ENCODE measurements around the gene AK9. TPM values are rescaled to one million over a fixed set of nuclear protein-coding genes. Genes with fewer than 3 reads are reported as not detected.
A peak's percentile ranks its signal among the peaks of the same experiment; 100 is the strongest.

Gene AK9
- total and polyA plus RNA-seq, 2 of the 8 experiments (the other 6 are each of a cell fraction or from before 2014, with no cell fraction given): 1.8 to 2.2 TPM

DNA sequence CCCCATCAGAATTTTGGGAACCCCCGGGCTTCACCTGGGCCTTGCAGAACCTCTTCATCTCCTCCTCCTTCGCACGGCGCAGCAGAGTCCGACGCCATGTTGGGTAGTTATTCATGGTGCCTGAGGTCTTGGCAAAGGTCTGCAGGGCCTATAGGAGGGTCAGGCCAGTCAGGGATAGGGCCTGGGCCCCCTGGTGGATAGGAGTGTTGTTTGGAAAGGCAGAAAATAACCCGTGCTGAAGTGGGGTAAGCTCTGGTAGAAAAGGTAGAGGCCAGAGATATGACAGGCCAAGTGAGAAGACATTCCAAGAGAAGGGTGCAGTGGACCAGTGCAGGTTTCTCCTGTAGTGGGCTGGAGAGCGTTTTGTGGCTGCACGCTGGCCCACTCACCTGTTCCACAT is 245.6 kb downstream of the AK9 start:
- no peaks in the 10 kb centered on the region for H3K27me3 ChIP-seq (replicated peaks in 1 of 4; ENCODE audit: control insufficient read depth in 3 of 4, extremely low read depth in 1 of 4, insufficient read depth in 3 of 4, low read length in 3 of 4)
- no peak overlapping the region for H3K23ac ChIP-seq (ENCODE audit: insufficient read length)
- H2BK20ac ChIP-seq (ENCODE audit: low read length): no peak overlapping the region
- POLR2A ChIA-PET (ENCODE audit: partially characterized antibody): interaction anchor here (0.6 to 1.7 kb wide), 2 partner anchors 24 to 62 kb away, joined by 4 to 5 read pairs; no protein-coding TSS in a partner anchor
- TF ChIP-seq, protein P1, sequence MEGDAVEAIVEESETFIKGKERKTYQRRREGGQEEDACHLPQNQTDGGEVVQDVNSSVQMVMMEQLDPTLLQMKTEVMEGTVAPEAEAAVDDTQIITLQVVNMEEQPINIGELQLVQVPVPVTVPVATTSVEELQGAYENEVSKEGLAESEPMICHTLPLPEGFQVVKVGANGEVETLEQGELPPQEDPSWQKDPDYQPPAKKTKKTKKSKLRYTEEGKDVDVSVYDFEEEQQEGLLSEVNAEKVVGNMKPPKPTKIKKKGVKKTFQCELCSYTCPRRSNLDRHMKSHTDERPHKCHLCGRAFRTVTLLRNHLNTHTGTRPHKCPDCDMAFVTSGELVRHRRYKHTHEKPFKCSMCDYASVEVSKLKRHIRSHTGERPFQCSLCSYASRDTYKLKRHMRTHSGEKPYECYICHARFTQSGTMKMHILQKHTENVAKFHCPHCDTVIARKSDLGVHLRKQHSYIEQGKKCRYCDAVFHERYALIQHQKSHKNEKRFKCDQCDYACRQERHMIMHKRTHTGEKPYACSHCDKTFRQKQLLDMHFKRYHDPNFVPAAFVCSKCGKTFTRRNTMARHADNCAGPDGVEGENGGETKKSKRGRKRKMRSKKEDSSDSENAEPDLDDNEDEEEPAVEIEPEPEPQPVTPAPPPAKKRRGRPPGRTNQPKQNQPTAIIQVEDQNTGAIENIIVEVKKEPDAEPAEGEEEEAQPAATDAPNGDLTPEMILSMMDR (IDR thresholded peaks at IDR 0.05; ENCODE audit: control extremely low read depth in 1 of 3, insufficient read depth in 1 of 3, low read depth in 1 of 3, low read length in 3 of 3): peak in 1 of 3 experiments; percentile 24; a peak in 1 of 4 replicates
- TF ChIP-seq CREB1 (IDR thresholded peaks at IDR 0.05) (no peak), MAFK (IDR thresholded peaks at IDR 0.05; ENCODE audit: low read depth, low read length) (no peak)
- H3K79me2 ChIP-seq (ENCODE audit: control insufficient read depth in 1 of 2, insufficient read depth in 2 of 2, low read length in 2 of 2): peaks cover 0 to 3% of the 10 kb centered on the region in 2 experiments; a peak in 1 of 4 replicates
- H3K23me2 ChIP-seq (ENCODE audit: low read depth, low read length): peaks cover 5% of the 10 kb centered on the region; the same call in 1 of the 2 replicates
- H3K36me3 ChIP-seq (ENCODE audit: control insufficient read depth in 2 of 4, insufficient read depth in 4 of 4, low read length in 3 of 4): peaks cover 11 to 47% (median 23%) of the 10 kb centered on the region in 4 experiments; a peak in 6 of 8 replicates
- peaks cover 0 to 9% (median 5%) of the 10 kb centered on the region in 4 experiments; a peak in 6 of 7 replicates for H3K4me1 ChIP-seq (replicated peaks in 1 of 4; ENCODE audit: control insufficient read depth in 3 of 4, insufficient read depth in 4 of 4, low read length in 3 of 4)
- H3K4ac ChIP-seq (replicated peaks; ENCODE audit: insufficient read length, low read depth, low read length): no peak overlapping the region
- H2BK5ac ChIP-seq (ENCODE audit: low read depth, low read length): no peak overlapping the region
- no peaks in the 10 kb centered on the region; the same call in none of the 2 replicates for H3K79me1 ChIP-seq (ENCODE audit: low read depth, low read length)
- H3K56ac ChIP-seq (replicated peaks; ENCODE audit: insufficient read length, low read depth, low read length): no peak overlapping the region
- FAIRE-seq (no peak), DNase-seq (ENCODE audit: low read depth in 1 of 2, low spot score in 2 of 2) (no peak)
- peaks cover 6 to 19% of the 10 kb centered on the region in 2 experiments for H4K20me1 ChIP-seq (replicated peaks in 1 of 2; ENCODE audit: control insufficient read depth in 1 of 2, insufficient read depth in 2 of 2, low read length in 2 of 2)
- H3K9ac ChIP-seq (replicated peaks in 1 of 4; ENCODE audit: extremely low read depth in 1 of 4, low read depth in 3 of 4, low read length in 3 of 4): no peak overlapping the region
- H4K5ac ChIP-seq (ENCODE audit: insufficient read length, low read depth, low read length): no peak overlapping the region
- no peak overlapping the region for H3K4me2 ChIP-seq (ENCODE audit: insufficient read depth in 1 of 2, low read depth in 2 of 2, low read length in 2 of 2)
- H2AFZ ChIP-seq (ENCODE audit: low read length): no peak overlapping the region
- no peak overlapping the region for H2BK12ac ChIP-seq (ENCODE audit: low read depth, low read length)
- no peaks in the 10 kb centered on the region for H3K9me3 ChIP-seq (ENCODE audit: insufficient read depth in 2 of 2, low read depth in 1 of 2, low read length in 1 of 2)
- H2AK5ac ChIP-seq (ENCODE audit: low read depth, low read length): no peak overlapping the region
- H3K18ac ChIP-seq (ENCODE audit: extremely low read depth, low read length): no peak overlapping the region
- no peak overlapping the region for H3K4me3 ChIP-seq (ENCODE audit: extremely low read depth in 1 of 4, insufficient read depth in 2 of 4, low read depth in 3 of 4, low read length in 4 of 4)
- no peak overlapping the region for H2BK120ac ChIP-seq (replicated peaks; ENCODE audit: low read depth, low read length)
- no peak overlapping the region for H3K27ac ChIP-seq (ENCODE audit: low read depth, low read length)
- no peak overlapping the region for H3K14ac ChIP-seq (ENCODE audit: insufficient read length)
- CTCF ChIA-PET (ENCODE audit: partially characterized antibody): interaction anchor here (1.3 to 6.1 kb wide), 3 partner anchors 8 to 257 kb away, joined by 3 to 63 read pairs (median 23); partner anchors contain the start of gene MICAL1
- H4K91ac ChIP-seq (replicated peaks; ENCODE audit: insufficient read length, low read length): no peak overlapping the region
- WGBS, 2 experiments (ENCODE audit: extremely low coverage in 1 of 2, insufficient coverage in 1 of 2, insufficient read length in 1 of 2, insufficient replicate concordance in 2 of 2, low coverage in 1 of 2, low lambda C conversion rate in 2 of 2, missing lambda C conversion rate in 1 of 2): 91% methylated on average over 9 of the region's 9 CpGs; no CpG with 5 or more reads in 1 of the 2 experiments
- peak overlapping the region; percentile 57 for H4K8ac ChIP-seq (ENCODE audit: extremely low read depth, insufficient read depth, low read length)
- H2BK15ac ChIP-seq (ENCODE audit: low read length): no peak overlapping the region
